Ovary (tissue), 3 donors: ENCODE data around the gene FNTB.

Source experiments
- CTCF ChIP-seq, 3 donors: fragments of 450-650 bp in 2 of 3; fragments of 200-600 bp in 1 of 3; IDR thresholded peaks; one replicate each; pipeline versions ENCODE4 v1.5.1 to v1.8.0; 2016 to 2022; ENCODE audit warnings: antibody characterized with exemption in 3 of 3, mild to moderate bottlenecking in 1 of 3
- POLR2A ChIP-seq: fragments of 450-650 bp; IDR thresholded peaks from one replicate; pipeline ENCODE4 v1.6.1; 2017; ENCODE audit warnings: antibody characterized with exemption, mild to moderate bottlenecking, moderate library complexity
- donor health status: DM: no; HTN: no; CAD: no.

GRCh38 chr14:64955297-64955696 is 31.4 kb upstream of the FNTB start:
- TF ChIP-seq CTCF (IDR thresholded peaks at IDR 0.05) = no peak
- TF ChIP-seq POLR2A = no peak
